ENCODE results near the gene NXF1.

The NXF1 gene

GRCh38 chr11:62839050-62839945, 34.1 kb upstream of the NXF1 start, which contains the start of gene WDR74 (continued):
- TF ChIP-seq RBAK (tag by site-specific recombination; IDR thresholded peaks at IDR 0.05) (no peak), ZBTB26 (tag by site-specific recombination; optimal IDR thresholded peaks at IDR 0.05) (peak; percentile 45), ZNF639 (tag by site-specific recombination; IDR thresholded peaks at IDR 0.05) (peak; percentile 38; the same call in 1 of the 2 replicates), ZNF354C (tag by site-specific recombination; IDR thresholded peaks at IDR 0.05; ENCODE audit: borderline replicate concordance, low read depth) (no peak), CTCF (tag by site-specific recombination; IDR thresholded peaks at IDR 0.05) (no peak), WT1 (tag by site-specific recombination; IDR thresholded peaks at IDR 0.05) (no peak), HIC1 (tag by site-specific recombination; IDR thresholded peaks at IDR 0.05) (no peak), ZNF311 (tag by site-specific recombination; IDR thresholded peaks at IDR 0.05; ENCODE audit: borderline replicate concordance) (no peak), ZNF596 (tag by site-specific recombination; IDR thresholded peaks at IDR 0.05) (no peak), ZNF513 (tag by site-specific recombination; IDR thresholded peaks at IDR 0.05) (0 out of 2 replicates have a peak, but pooled peaks have one; percentile 28), ZNF121 (tag by site-specific recombination; IDR thresholded peaks at IDR 0.05) (peak; percentile 34; the same call in 1 of the 2 replicates), ZNF629 (tag by site-specific recombination; IDR thresholded peaks at IDR 0.05) (peak; percentile 79), GLIS1 (tag by site-specific recombination; IDR thresholded peaks at IDR 0.05) (no peak), ZSCAN18 (tag by site-specific recombination; IDR thresholded peaks at IDR 0.05) (no peak), ZNF280C (tag by site-specific recombination; IDR thresholded peaks at IDR 0.05) (no peak), ZNF776 (tag by site-specific recombination; IDR thresholded peaks at IDR 0.05; ENCODE audit: borderline replicate concordance) (no peak), ZNF555 (tag by site-specific recombination; conservative IDR thresholded peaks at IDR 0.05) (no peak), ZNF600 (tag by site-specific recombination; IDR thresholded peaks at IDR 0.05) (peak; percentile 93), ELK4 (IDR thresholded peaks at IDR 0.05; ENCODE audit: borderline replicate concordance, low read depth, low read length) (no peak), ZNF157 (tag by site-specific recombination; IDR thresholded peaks at IDR 0.05) (no peak), ZNF148 (tag by site-specific recombination; IDR thresholded peaks at IDR 0.05; ENCODE audit: borderline replicate concordance) (no peak), ZSCAN16 (tag by site-specific recombination; IDR thresholded peaks at IDR 0.05) (no peak)

All from HEK293 (cell line).